Loucy (cell line): ENCODE results near the gene RRAS2.

Experiments
- H2AFZ ChIP-seq: fragments of 200-600 bp; sonication (generic); 2 replicates; pipeline ENCODE4 v1.6.0; 2016; ENCODE audit warnings: antibody characterized with exemption, mild to moderate bottlenecking, low read length, moderate library complexity
- H3F3A ChIP-seq: fragments of 200-600 bp; 2 replicates; pipeline ENCODE4 v1.6.0; 2016; ENCODE audit warnings: antibody characterized with exemption, low read depth, mild to moderate bottlenecking
- H3K27me3 ChIP-seq: fragments of 200-600 bp; sonication (generic); 2 replicates; pipeline ENCODE4 v1.6.1; 2014; ENCODE audit warnings: low read length, mild to moderate bottlenecking; ENCODE audit not compliant: insufficient read depth, poor library complexity, severe bottlenecking
- H3K36me3 ChIP-seq: fragments of 200-600 bp; sonication (generic); 2 replicates; pipeline ENCODE4 v1.6.1; 2016; ENCODE audit warnings: low read length; ENCODE audit not compliant: insufficient read depth
- H3K4me1 ChIP-seq: fragments of 200-600 bp; sonication (generic); 2 replicates; pipeline ENCODE4 v1.5.1; 2014; ENCODE audit warnings: low read length, mild to moderate bottlenecking; ENCODE audit not compliant: insufficient read depth, poor library complexity, severe bottlenecking
- H3K4me2 ChIP-seq: fragments of 200-600 bp; sonication (generic); 2 replicates; pipeline ENCODE4 v1.6.0; 2014; ENCODE audit warnings: antibody characterized with exemption, low read length, low read depth, mild to moderate bottlenecking; ENCODE audit not compliant: poor library complexity, severe bottlenecking
- H3K4me3 ChIP-seq: fragments of 200-600 bp; sonication (generic); 2 replicates; pipeline ENCODE4 v1.5.1; 2014; ENCODE audit warnings: low read length, mild to moderate bottlenecking, mixed read lengths; ENCODE audit not compliant: poor library complexity, severe bottlenecking
- H3K79me2 ChIP-seq: fragments of 200-600 bp; sonication (generic); 2 replicates; pipeline ENCODE4 v1.6.1; 2014; ENCODE audit warnings: low read length; ENCODE audit not compliant: insufficient read depth
- H3K9ac ChIP-seq: fragments of 200-600 bp; sonication (generic); 2 replicates; pipeline ENCODE4 v1.6.0; 2014; ENCODE audit warnings: mild to moderate bottlenecking, low read depth, low read length, moderate library complexity; ENCODE audit not compliant: poor library complexity, severe bottlenecking
- H3K9me2 ChIP-seq: fragments of 200-600 bp; sonication (generic); replicated peaks from 2 replicates; pipeline ENCODE4 v1.6.1; 2016; ENCODE audit warnings: low read depth, low read length, mixed read lengths
- H3K9me3 ChIP-seq: fragments of 200-600 bp; sonication (generic); 2 replicates; pipeline ENCODE4 v1.6.1; 2014; ENCODE audit warnings: mild to moderate bottlenecking, antibody characterized with exemption, low read length, low read depth; ENCODE audit not compliant: insufficient read depth
- H4K20me1 ChIP-seq: fragments of 200-600 bp; sonication (generic); 2 replicates; pipeline ENCODE4 v1.6.0; 2014; ENCODE audit warnings: antibody characterized with exemption, low read length, mild to moderate bottlenecking; ENCODE audit not compliant: insufficient read depth, poor library complexity, severe bottlenecking
- CTCF ChIP-seq: fragments of 200-600 bp; sonication (generic); conservative IDR thresholded peaks from 2 replicates; pipeline ENCODE4 v1.5.1; 2014; ENCODE audit warnings: mild to moderate bottlenecking, antibody characterized with exemption, low read length
- EZH2phosphoT487 ChIP-seq: fragments of 200-600 bp; IDR thresholded peaks from 2 replicates; pipeline ENCODE4 v1.6.1; 2018; ENCODE audit warnings: antibody characterized with exemption, mild to moderate bottlenecking, moderate library complexity, borderline replicate concordance

RRAS2 gene

GRCh38 chr11:14381968-14382367, 23.0 kb upstream of the RRAS2 start:
- no peaks in the 10 kb centered on the region for H3F3A ChIP-seq
- no peak overlapping the region for H2AFZ ChIP-seq
- H3K9me2 ChIP-seq: no peaks in the 10 kb centered on the region
- no peak overlapping the region for H3K9ac ChIP-seq
- H3K27me3 ChIP-seq: peaks cover 37% of the 10 kb centered on the region
- H3K4me2 ChIP-seq: no peak overlapping the region
- H3K4me1 ChIP-seq: peaks cover 6% of the 10 kb centered on the region
- H3K9me3 ChIP-seq: no peaks in the 10 kb centered on the region
- H3K79me2 ChIP-seq: no peaks in the 10 kb centered on the region
- TF ChIP-seq CTCF (no peak), EZH2phosphoT487 (no peak)
- H4K20me1 ChIP-seq: no peaks in the 10 kb centered on the region
- H3K4me3 ChIP-seq: no peak overlapping the region
- H3K36me3 ChIP-seq: no peaks in the 10 kb centered on the region

GRCh38 chr11:14380947-14381561, 22.1 kb upstream of the RRAS2 start:
- Histone ChIP-seq H3K9me2 (no peaks in the 10 kb centered on the region), H4K20me1 (no peaks in the 10 kb centered on the region), H3K4me2 (peak overlapping the region; percentile 89), H3K4me1 (peaks cover 6% of the 10 kb centered on the region), H3K9ac (peak overlapping the region; percentile 40), H3F3A (no peaks in the 10 kb centered on the region), H2AFZ (peak overlapping the region; percentile 92), H3K9me3 (no peaks in the 10 kb centered on the region), H3K4me3 (peak overlapping the region; percentile 72), H3K79me2 (no peaks in the 10 kb centered on the region), H3K36me3 (no peaks in the 10 kb centered on the region), H3K27me3 (peaks cover 37% of the 10 kb centered on the region)
- TF ChIP-seq CTCF (no peak), EZH2phosphoT487 (no peak)

- Histone ChIP-seq H3K4me1 (peaks cover 6% of the 10 kb centered on the region), H3K4me3 (peak overlapping the region; percentile 72), H3K4me2 (peak overlapping the region; percentile 89), H3K79me2 (no peaks in the 10 kb centered on the region), H3F3A (no peaks in the 10 kb centered on the region), H3K9me3 (no peaks in the 10 kb centered on the region), H4K20me1 (no peaks in the 10 kb centered on the region), H3K9ac (peak overlapping the region; percentile 40), H3K27me3 (peaks cover 37% of the 10 kb centered on the region), H3K9me2 (no peaks in the 10 kb centered on the region), H2AFZ (peak overlapping the region; percentile 92), H3K36me3 (no peaks in the 10 kb centered on the region)
- TF ChIP-seq CTCF: no peak
- TF ChIP-seq EZH2phosphoT487: no peak
Observed at GRCh38 chr11:14380125-14380936, 21.3 kb upstream of the RRAS2 start.
